Measurements from ENCODE around the gene ACKR3. TPM values are rescaled to one million over a fixed set of nuclear protein-coding genes. Genes with fewer than 3 reads are reported as not detected.

Gene ACKR3
- total RNA-seq, 1 donor from 2014 or later, result 39.3 TPM

GRCh38 chr2:236588932-236589592 is 19.4 kb downstream of the ACKR3 start:
- Histone ChIP-seq H3K27me3 (ENCODE audit: low read depth) (no peaks in the 10 kb centered on the region), H3K4me1 (peaks cover 13% of the 10 kb centered on the region), H3K36me3 (no peaks in the 10 kb centered on the region), H3K4me3 (no peak overlapping the region), H3K9me3 (replicated peaks) (peaks cover 11% of the 10 kb centered on the region), H3K27ac (replicated peaks) (no peak overlapping the region)
- DNase-seq, result no peak
- no peak for TF ChIP-seq CTCF (IDR thresholded peaks at IDR 0.05; ENCODE audit: borderline replicate concordance)
- intact Hi-C loops (cut with micrococcal nuclease), result no loop called here

- intact Hi-C loops (cut with micrococcal nuclease), result no loop called here
- H3K27me3 ChIP-seq (ENCODE audit: low read depth), result no peaks in the 10 kb centered on the region
These were observed 21.2 kb downstream of the ACKR3 start for GRCh38 chr2:236590846-236591245.

GRCh38 chr2:236592821-236593220 is 23.2 kb downstream of the ACKR3 start:
- intact Hi-C loops (cut with micrococcal nuclease), result no loop called here
- no peak for TF ChIP-seq CTCF (IDR thresholded peaks at IDR 0.05; ENCODE audit: borderline replicate concordance)
- no peak overlapping the region for H3K27ac ChIP-seq (replicated peaks)
- H3K4me3 ChIP-seq, result no peak overlapping the region
- no peaks in the 10 kb centered on the region for H3K9me3 ChIP-seq (replicated peaks)
- no peaks in the 10 kb centered on the region for H3K27me3 ChIP-seq (ENCODE audit: low read depth)
- peaks cover 21% of the 10 kb centered on the region for H3K4me1 ChIP-seq
- DNase-seq, result no peak
- no peaks in the 10 kb centered on the region for H3K36me3 ChIP-seq

More at GRCh38 chr2:236590846-236591245, 21.2 kb downstream of the ACKR3 start:
- no peak overlapping the region for H3K27ac ChIP-seq (replicated peaks)
- peaks cover 11% of the 10 kb centered on the region for H3K9me3 ChIP-seq (replicated peaks)
- no peaks in the 10 kb centered on the region for H3K36me3 ChIP-seq
- peaks cover 13% of the 10 kb centered on the region for H3K4me1 ChIP-seq
- H3K4me3 ChIP-seq, result no peak overlapping the region
- DNase-seq, result no peak
- no peak for TF ChIP-seq CTCF (IDR thresholded peaks at IDR 0.05; ENCODE audit: borderline replicate concordance)

GRCh38 chr2:236593531-236593930 is 23.9 kb downstream of the ACKR3 start:
- DNase-seq, result no peak
- no peak for TF ChIP-seq CTCF (IDR thresholded peaks at IDR 0.05; ENCODE audit: borderline replicate concordance)
- intact Hi-C loops (cut with micrococcal nuclease), result no loop called here
- Histone ChIP-seq H3K9me3 (replicated peaks) (no peaks in the 10 kb centered on the region), H3K4me3 (no peak overlapping the region), H3K36me3 (no peaks in the 10 kb centered on the region), H3K4me1 (peaks cover 28% of the 10 kb centered on the region), H3K27ac (replicated peaks) (no peak overlapping the region), H3K27me3 (ENCODE audit: low read depth) (no peaks in the 10 kb centered on the region)

- Histone ChIP-seq H3K27ac (replicated peaks) (no peak overlapping the region), H3K9me3 (replicated peaks) (no peaks in the 10 kb centered on the region), H3K36me3 (no peaks in the 10 kb centered on the region), H3K27me3 (ENCODE audit: low read depth) (no peaks in the 10 kb centered on the region), H3K4me1 (peaks cover 33% of the 10 kb centered on the region), H3K4me3 (no peak overlapping the region)
- intact Hi-C loops (cut with micrococcal nuclease), result no loop called here
- DNase-seq, result no peak
- TF ChIP-seq CTCF (IDR thresholded peaks at IDR 0.05; ENCODE audit: borderline replicate concordance), result no peak
These were observed 24.3 kb downstream of the ACKR3 start for GRCh38 chr2:236593956-236594355.

Measured in left ventricle myocardium inferior (tissue), 1 donor.